Inflammatory macrophage (primary cell): ENCODE measurements around the gene TCERG1.
A peak's percentile ranks its signal among the peaks of the same experiment; 100 is the strongest.

Experiments used
- DNase-seq, 2 donors: peaks; one replicate each; pipeline ENCODE4 v3.0.0-alpha.2; 2020 to 2022
- total RNA-seq, 18 experiments: gene quantifications; one replicate each; lab custom pipeline; 2026; ENCODE audit warnings: mixed read lengths in 6 of 18, inconsistent platforms in 2 of 18; lab: John Stamatoyannopoulos, UW

The TCERG1 gene
- 29.6 to 84.9 (median 59.4) reads per million in 18 experiments for total RNA-seq

DNA sequence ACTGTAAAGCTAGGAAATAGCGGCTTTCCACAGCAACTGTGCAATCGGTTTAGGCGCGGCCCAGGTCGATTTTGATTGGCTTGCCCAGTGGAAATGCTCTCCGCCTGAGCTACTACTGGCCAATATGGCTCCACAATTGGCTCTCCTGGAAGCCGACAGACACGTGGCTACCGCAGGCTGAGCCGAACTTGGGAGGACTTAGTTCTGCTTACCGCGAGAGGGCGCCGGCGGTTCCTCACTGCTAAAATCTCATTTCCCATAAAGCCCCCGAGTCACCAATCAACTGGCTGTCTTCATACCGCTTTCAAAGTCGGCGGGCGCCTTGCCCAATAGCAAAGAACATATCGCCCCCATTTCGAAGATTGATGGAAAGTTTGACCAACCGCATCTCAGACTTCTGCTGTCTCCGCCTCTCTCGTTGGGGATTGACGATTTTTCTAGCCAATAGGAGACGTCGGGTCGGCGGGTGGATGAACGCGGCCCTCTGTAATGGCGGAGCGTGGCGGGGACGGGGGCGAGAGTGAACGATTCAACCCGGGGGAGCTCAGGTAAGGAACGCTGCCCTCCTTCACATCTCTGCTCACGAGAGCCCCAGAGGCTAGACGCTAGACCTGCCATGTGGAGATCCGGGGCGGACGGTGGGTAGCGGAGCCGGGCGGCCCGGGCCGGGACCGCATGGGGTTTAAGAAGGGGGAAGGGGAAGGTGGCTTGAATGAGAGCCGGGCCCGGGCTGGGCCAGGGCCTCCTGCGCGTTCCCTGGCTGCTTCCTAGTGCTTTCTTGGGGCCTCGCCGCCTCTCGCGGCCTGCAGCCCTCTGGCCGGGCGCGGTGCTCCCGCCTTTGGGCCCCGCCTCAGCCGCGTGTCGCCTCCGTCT lies at the start of gene TCERG1:
TCERG1 (plus strand) TSS at position 473 of the 873 bp plus-strand sequence; CDS start at position 490, 17 bp downstream.
- peak; percentile 100 for DNase-seq

GRCh38 chr5:146398826-146399225 lies 48.3 kb upstream of the TCERG1 start:
- no peak for DNase-seq

DNA sequence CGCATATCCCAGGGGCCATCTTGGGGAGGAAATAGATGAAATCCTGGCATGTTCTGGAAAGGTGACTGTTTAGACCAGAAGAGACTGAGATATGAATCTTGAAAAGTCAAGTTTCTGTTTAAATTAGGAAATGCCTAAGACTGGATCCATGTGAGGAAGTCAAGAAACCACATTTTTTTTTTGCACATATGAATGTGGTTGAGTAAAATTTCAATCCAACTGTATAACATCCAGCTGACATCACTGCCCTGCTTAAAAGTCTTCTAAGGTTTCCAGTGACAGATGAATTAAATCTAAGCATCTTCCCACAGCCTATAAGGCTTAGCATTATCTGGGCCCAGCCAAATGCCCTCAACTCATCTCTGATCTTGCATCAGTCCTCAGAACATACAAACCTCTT lies 47.7 kb upstream of the TCERG1 start:
- DNase-seq: peak; percentile 16 to 24

- no peak for DNase-seq
Measured at GRCh38 chr5:146400201-146400600, 46.9 kb upstream of the TCERG1 start.

- DNase-seq: no peak
Measured at GRCh38 chr5:146401021-146401420, 46.1 kb upstream of the TCERG1 start.

DNA sequence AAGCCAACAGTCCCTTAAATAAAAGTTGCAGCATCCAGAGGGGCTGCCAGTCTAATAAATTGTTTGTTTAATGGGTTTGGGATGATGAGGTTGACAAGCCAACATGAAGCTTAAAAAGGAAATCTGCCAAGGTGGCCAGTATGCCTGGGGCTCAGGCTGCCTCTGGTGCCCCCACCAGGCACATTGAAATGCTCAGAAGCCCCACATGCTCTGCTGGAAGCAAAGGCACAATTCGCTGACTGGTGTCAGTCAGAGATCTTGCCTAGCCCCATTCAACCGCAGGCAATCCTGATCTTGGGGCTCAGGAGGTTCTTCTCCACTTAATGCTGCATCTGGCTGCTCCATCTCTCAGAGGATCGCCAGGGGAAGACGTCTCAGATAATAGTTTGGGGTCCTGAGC lies 44.2 kb upstream of the TCERG1 start:
- DNase-seq: no peak

- DNase-seq: no peak
Measured at GRCh38 chr5:146409054-146409671, 38.0 kb upstream of the TCERG1 start.

DNA sequence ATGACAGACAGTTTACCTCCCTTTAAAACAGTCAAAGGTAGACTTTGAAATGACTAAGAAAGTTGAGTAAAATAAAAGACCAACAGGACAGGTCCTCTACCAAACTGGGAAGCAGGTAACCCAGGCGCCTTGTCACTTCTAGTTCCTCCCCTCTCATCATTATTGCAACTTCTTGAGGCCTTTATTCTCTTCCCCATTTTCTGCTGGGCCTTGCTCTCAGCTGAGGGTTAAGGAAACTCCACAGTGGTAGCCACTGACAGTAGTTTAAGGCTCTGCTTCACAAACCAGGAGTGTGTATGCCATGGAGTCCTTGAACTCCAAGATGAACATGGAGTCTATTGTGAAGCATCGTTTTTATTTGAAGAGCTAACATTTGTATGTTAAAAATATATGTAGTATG lies 36.9 kb upstream of the TCERG1 start:
- peak in 1 of 2 donors; percentile 9 for DNase-seq

- DNase-seq: no peak
Measured at GRCh38 chr5:146419696-146420095, 27.4 kb upstream of the TCERG1 start.

GRCh38 chr5:146425023-146425422 lies 22.1 kb upstream of the TCERG1 start:
- no peak for DNase-seq

DNA sequence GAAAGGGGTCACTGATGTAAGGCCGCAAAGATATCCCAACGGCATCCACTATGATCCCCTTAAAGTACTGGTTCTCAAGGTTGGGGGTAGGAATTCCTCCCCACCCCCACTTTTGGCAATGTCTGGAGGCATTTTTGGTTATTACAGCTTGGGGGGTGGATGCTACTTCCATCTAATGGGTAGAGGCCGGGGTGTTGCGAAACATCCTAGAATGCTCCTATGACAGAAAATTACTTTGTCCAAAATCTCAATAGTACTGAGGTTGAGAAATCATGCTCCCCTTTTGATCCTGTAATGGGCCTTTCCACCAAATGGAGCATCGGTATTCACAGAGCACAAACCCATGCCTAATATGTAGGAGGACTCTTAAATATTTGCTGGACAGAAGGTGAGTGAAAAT lies 20.8 kb upstream of the TCERG1 start:
- no peak for DNase-seq

DNA sequence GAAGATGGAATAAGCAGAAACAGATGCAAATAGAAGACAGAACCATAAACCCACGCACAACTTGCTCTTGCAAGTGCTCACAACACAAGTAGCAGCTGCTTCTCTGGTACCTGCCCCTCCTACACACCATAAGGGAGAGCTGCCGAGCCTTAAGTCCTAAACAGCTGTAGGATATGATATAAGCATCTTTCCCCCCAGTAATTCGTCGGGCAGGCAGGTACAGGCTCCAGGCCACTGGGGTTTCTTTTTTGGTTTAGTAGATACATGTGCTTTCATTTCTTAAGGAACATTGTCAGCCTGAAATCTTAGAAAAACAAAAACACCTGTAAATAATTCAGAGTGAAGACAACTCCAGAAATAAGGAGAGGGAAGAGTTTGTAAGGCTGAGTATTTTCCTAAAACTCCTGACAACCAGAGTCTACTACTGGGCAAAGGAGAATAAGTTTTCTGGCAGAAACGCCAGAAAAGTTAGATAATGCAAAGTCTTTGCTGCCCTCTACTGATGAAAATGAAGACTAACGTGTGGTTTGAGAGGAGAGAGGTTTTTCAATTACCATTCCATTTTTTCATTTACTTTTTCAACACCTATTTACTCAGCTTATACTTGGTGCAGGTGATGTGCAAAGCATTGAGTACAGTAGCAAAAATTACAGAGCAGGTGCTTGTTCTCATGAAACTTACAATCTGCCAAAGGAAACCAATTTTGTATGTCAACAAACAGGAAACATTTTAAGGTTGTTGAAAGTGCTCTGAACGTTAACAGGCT lies 20.1 kb upstream of the TCERG1 start:
- peak; percentile 40 to 46 for DNase-seq

- DNase-seq: no peak
Measured at GRCh38 chr5:146427619-146427997, 19.5 kb upstream of the TCERG1 start.

DNA sequence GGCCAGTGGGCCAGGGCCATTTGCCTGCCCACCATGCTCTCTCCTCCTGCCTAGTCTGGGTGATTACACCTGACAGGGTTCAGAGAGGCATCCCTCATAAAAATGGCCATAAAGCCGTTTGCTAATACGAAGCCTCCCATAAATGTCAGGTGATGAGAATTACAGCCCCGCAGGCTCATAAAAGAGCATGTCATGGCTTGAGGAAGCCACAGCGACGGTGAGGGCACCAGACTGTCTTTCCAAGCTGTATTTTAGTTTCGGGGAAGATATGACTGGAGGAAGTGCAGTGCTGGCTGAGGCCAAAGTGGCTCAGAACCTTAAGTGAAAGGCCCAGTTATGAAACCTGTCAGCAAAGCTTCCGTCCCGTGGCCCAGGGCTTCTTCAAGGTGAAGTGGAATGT lies 18.5 kb upstream of the TCERG1 start:
- DNase-seq: no peak

DNA sequence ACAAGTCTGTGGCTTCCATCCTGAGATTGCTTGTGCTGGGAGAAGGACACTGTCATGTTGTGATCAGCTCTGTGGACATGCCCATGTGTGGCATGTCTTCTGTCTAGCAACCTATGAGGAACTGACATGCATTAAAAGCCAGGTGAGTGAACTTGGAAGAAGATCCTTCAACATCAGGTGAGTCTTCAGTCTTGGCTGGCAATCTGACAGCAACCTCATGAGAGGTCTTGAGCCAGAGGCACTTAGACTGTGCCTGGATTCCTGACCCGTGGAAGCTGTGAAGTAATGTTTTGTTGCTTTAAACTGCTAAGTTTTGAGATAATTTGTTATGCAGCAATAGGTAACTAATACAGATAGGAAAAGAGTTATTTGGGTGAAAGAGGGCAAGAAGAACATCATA lies 6.8 kb upstream of the TCERG1 start:
- DNase-seq: no peak

DNA sequence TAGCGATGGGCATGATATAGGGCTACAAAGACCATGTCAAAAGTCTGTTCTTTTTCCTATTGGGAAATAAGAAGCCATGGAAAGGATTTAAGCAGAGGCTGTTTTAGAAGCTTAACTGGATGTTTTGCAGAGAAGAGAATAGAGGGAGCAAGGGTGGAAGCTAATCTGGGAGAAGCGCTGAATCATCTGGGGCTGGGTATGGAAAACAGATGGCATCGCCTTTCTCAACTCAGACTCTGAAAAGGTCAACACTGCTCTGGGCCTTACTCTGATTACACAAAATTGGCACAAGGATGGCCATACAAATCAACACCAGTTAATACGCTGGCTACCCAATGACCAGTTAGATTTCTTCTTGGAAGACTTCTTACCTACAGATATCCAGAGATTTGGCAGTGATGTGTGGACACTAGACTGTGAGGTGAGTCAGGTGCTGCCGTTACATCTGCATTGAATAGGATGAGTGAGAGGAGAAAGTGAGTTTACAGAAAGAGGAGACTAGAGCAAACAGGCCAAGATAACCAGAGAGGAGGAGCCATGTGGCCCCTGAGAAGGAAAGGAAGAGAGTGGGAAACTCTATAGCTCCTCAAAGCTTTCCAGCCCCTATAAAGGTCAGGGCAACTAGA lies 6.2 kb upstream of the TCERG1 start:
- no peak for DNase-seq

GRCh38 chr5:146441896-146442295 lies 5.2 kb upstream of the TCERG1 start:
- no peak for DNase-seq

- DNase-seq: peak; percentile 43 to 59
Measured at GRCh38 chr5:146447734-146448380, 724 bp downstream of the TCERG1 start.

DNA sequence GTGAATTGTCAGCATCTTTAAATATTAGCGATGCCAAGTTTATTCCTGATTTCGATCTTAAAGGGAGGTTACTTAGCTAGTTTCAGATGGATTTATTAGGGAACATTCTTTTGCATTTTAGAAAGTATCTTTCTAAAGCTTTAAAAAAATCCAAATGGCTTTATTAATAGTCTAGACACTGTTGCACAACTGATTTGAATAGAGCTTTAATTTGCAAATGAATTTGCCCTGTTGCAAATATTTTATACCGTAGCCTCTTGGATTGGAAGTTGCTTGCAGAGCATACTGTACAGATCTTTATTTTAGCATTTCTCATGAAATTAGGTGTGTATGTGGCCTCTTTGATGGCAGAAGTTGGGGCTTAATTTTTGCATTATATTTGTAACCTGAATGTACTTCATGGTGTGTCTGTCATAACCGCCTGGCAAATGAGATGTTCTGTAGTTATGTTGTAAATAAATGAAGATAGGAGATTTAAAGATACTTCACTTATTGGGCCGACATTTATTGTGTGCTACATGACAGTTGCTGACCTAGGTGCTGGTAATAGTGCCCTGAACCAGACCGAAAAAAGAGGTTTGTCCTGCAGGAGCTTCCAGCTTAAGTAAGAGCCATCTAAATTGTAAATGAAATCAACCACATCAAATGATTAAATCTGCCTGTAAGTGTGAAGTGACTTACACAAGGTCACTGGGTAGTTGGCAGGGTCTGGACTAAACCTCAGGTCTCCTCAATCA lies 1.8 kb downstream of the TCERG1 start:
- no peak for DNase-seq

GRCh38 chr5:146450002-146450401 lies 2.9 kb downstream of the TCERG1 start:
- peak in 1 of 2 donors; percentile 42 for DNase-seq

DNA sequence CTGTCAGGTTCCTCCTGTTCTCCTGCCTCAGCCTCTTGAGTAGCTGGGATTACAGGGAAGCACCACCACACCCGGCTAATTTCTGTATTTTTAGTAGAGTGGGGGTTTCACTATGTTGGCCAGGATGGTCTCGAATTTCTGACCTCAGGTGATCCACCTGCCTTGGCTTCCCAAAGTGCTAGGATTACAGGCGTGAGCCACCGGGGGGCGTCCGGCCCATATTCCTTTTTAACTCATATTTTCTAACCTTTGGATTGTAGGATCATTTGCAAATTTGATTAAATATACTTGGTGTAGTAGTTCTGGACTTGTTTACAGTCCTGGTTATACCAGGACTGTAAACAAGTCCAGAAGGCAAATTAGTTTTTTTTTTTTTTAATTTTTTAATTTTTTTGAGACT lies 4.3 kb downstream of the TCERG1 start:
- DNase-seq: no peak

GRCh38 chr5:146457431-146457830 lies 10.3 kb downstream of the TCERG1 start:
- DNase-seq: no peak
